Fibroblast of lung (primary cell): ENCODE results near the gene RAB44. TPM values are rescaled to one million over a fixed set of nuclear protein-coding genes. Genes with fewer than 3 reads are reported as not detected.

Experiments used
- DNase-seq, 2 donors: peaks; one replicate each; pipeline versions ENCODE4 v3.0.0 to v3.0.0-alpha.2; 2010; ENCODE audit warnings: low read depth in 2 of 2
- H2AFZ ChIP-seq: 2 replicates; pipeline ENCODE4 v1.5.1; 2012; ENCODE audit warnings: low read length, control low read depth, inconsistent platforms
- H3K27ac ChIP-seq: 2 replicates; pipeline ENCODE4 v1.5.1; 2011; ENCODE audit warnings: low read length, control low read depth; ENCODE audit not compliant: insufficient read depth
- H3K27me3 ChIP-seq: 2 replicates; pipeline ENCODE4 v1.5.1; 2011; ENCODE audit warnings: mild to moderate bottlenecking, low read length; ENCODE audit not compliant: control insufficient read depth, insufficient read depth
- H3K36me3 ChIP-seq: 2 replicates; pipeline ENCODE4 v1.5.1; 2011; ENCODE audit warnings: low read length; ENCODE audit not compliant: control insufficient read depth, insufficient read depth
- H3K4me1 ChIP-seq: 2 replicates; pipeline ENCODE4 v1.5.1; 2011; ENCODE audit warnings: low read length; ENCODE audit not compliant: control insufficient read depth, insufficient read depth; ENCODE audit errors: extremely low read depth
- H3K4me2 ChIP-seq: 2 replicates; pipeline ENCODE4 v1.5.1; 2011; ENCODE audit warnings: low read length, control low read depth; ENCODE audit not compliant: insufficient read depth; ENCODE audit errors: extremely low read depth
- H3K4me3 ChIP-seq, 4 experiments: fragments of 200-600 bp in 1 of 4; sonication (generic) in 1 of 4; replicated peaks in 1 of 4; 2 replicates each; pipeline ENCODE4 v1.5.1; 2011 to 2016; ENCODE audit warnings: low read length in 4 of 4, low read depth in 3 of 4, mild to moderate bottlenecking in 3 of 4, control low read depth in 2 of 4, inconsistent platforms in 1 of 4, mixed read lengths in 1 of 4; ENCODE audit not compliant: insufficient read depth in 1 of 4; ENCODE audit errors: control extremely low read depth in 1 of 4
- H3K79me2 ChIP-seq: 2 replicates; pipeline ENCODE4 v1.5.1; 2012; ENCODE audit warnings: mild to moderate bottlenecking, low read length, inconsistent platforms; ENCODE audit not compliant: control insufficient read depth, insufficient read depth
- H3K9ac ChIP-seq: 2 replicates; pipeline ENCODE4 v1.5.1; 2011; ENCODE audit warnings: mild to moderate bottlenecking, low read length, control low read depth; ENCODE audit not compliant: insufficient read depth
- H3K9me3 ChIP-seq: 2 replicates; pipeline ENCODE4 v1.5.1; 2012; ENCODE audit warnings: low read depth, low read length; ENCODE audit not compliant: control insufficient read depth, insufficient read depth
- H4K20me1 ChIP-seq: 2 replicates; pipeline ENCODE4 v1.5.1; 2011; ENCODE audit warnings: low read length; ENCODE audit not compliant: control insufficient read depth, insufficient read depth; ENCODE audit errors: extremely low read depth
- CTCF ChIP-seq, 2 donors: IDR thresholded peaks in 1 of 2; conservative IDR thresholded peaks in 1 of 2; 1 replicate in 1 of 2; 2 replicates in 1 of 2; pipeline ENCODE4 v1.5.1; 2011 to 2012; ENCODE audit warnings: low read length in 2 of 2, control low read depth in 1 of 2, inconsistent platforms in 1 of 2, low read depth in 1 of 2, mild to moderate bottlenecking in 1 of 2
- EZH2 ChIP-seq: IDR thresholded peaks from 2 replicates; pipeline ENCODE4 v1.5.1; 2012; ENCODE audit warnings: low read length, control low read depth, mild to moderate bottlenecking; ENCODE audit errors: missing control alignments
- polyA plus RNA-seq, 2 donors: library from polyadenylated mRNA; depleted of rRNA in 1 of 2; stranded (reverse) in 1 of 2; unstranded in 1 of 2; fragments of >200 nt; gene quantifications; 2 replicates each; pipeline ENCODE4 v1.2.1, GENCODE V29; 2011 to 2012; ENCODE audit warnings: missing spikeins in 1 of 2
- total RNA-seq: library from RNA; depleted of rRNA; stranded (reverse); fragments of >200 nt; gene quantifications from 2 replicates; pipeline ENCODE4 v1.2.1, GENCODE V29; 2014

The RAB44 gene
- total and polyA plus RNA-seq, 2 donors (not counting 1 experiment from before 2014, with no cell fraction given), result under 0.01 TPM; not detected in 1

DNA sequence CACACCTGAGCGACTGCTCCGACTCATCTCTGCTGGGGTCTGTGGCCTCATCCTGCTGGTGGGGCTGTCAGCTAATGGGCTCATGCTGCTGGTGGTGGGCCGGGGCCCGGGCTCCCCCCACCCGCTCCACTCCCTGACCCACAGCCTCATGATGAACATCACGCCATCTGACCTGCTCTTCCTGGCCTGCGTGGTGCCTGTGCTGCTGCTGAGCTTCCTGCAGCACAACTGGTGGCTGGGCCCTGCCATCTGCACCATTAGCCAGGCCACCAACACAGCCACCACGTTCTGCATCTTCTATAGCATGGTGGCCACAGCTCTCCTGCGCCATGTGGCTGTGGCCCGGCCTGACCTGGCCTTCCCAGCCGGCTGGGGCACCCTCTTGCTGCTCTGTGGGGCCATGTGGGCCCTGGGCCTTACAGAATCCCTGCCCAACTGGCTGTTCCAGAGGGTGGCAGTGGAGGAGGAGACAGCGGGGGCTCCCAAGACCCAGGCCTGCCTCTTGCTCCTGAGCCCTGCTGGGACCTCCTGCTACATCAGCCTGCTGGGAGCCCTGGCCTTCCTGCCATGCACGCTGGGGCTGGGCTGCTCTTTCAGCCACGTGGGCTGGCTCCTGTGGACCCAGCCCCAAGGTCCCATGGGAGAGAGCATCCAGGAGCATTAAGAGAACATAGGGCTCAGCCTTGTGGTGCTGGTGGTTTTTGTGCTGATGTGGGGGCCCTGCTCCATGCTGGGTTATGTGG lies 39.6 kb downstream of the RAB44 start:
- H2AFZ ChIP-seq, result no peak overlapping the region
- H3K9ac ChIP-seq, result no peak overlapping the region
- H4K20me1 ChIP-seq, result no peaks in the 10 kb centered on the region
- no peaks in the 10 kb centered on the region for H3K27me3 ChIP-seq
- H3K36me3 ChIP-seq, result no peaks in the 10 kb centered on the region
- no peaks in the 10 kb centered on the region for H3K9me3 ChIP-seq
- H3K4me2 ChIP-seq, result no peak overlapping the region
- DNase-seq, result no peak
- no peak overlapping the region for H3K4me3 ChIP-seq
- no peaks in the 10 kb centered on the region for H3K79me2 ChIP-seq
- peaks cover 11% of the 10 kb centered on the region for H3K4me1 ChIP-seq
- H3K27ac ChIP-seq, result no peak overlapping the region
- TF ChIP-seq EZH2 (no peak), CTCF (conservative IDR thresholded peaks at IDR 0.05 in 1 of 2, IDR thresholded peaks at IDR 0.05 in 1 of 2; ENCODE audit: low read depth in 1 of 2, low read length in 2 of 2) (no peak)

DNA sequence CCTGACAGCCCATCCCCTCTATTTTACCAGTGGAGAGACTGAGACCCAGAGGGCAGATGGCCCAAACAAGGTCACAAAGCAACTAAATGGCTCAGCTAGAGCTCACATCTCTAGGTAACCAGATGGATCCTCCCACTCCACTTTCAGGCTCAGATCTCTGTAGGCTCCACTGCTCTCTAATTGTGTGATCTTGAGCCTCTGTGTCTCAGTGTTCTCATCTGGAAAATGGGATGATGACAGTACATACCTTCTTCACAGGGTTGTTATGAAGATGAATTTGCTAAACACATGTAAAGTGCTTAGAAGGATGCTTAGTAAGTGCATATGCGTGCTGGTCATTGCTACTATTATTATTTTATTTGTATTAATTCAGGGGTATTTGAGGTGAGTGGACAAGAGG lies 40.5 kb downstream of the RAB44 start:
- Histone ChIP-seq H3K9ac (no peak overlapping the region), H3K27ac (no peak overlapping the region), H3K4me3 (no peak overlapping the region), H2AFZ (no peak overlapping the region), H4K20me1 (no peaks in the 10 kb centered on the region), H3K4me2 (no peak overlapping the region), H3K27me3 (no peaks in the 10 kb centered on the region), H3K36me3 (no peaks in the 10 kb centered on the region), H3K79me2 (no peaks in the 10 kb centered on the region), H3K9me3 (no peaks in the 10 kb centered on the region), H3K4me1 (peaks cover 11% of the 10 kb centered on the region)
- DNase-seq, result no peak
- TF ChIP-seq EZH2, result no peak
- no peak for TF ChIP-seq CTCF (conservative IDR thresholded peaks at IDR 0.05 in 1 of 2, IDR thresholded peaks at IDR 0.05 in 1 of 2; ENCODE audit: low read depth in 1 of 2, low read length in 2 of 2)

DNA sequence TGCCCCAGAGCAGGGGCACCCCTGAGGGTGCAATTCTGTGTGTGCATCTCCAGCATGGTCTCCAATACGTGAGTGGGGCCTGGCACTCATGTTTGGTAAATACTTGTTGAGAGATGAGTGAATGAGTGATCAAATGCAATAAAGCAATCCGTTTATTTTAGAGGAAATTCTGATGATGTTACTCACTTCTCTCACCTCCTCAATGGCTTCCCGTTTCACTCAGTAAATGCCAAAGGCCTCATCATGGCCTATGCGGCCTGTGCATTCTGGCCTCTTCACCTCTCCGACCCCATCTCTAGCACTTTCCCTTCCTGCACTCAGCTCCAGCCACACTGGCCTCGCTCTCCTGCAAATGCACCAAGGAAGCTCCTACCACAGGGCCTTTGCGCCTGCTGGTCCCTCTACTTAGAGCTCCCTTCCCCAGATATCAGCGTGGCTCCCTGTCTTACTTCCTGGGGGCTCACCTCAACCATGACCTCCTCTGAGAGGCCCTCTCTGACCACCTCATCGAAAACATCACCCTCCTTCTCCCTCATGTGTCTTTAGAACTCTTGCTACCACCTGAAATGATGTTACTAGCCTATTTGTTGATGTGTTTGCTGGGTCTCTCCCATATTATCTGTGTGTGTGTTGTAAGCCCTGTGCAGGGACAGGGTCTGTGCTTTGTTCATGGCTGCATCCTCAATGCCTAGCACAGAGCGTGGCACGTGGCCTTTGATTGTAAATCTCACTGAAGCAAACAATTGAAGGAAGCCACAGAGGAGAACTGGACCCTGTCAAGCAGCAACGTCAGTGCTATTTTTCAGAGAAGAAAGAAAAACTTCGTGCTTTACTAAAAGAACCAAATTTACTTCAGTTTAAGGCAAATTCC lies 42.6 kb downstream of the RAB44 start:
- Histone ChIP-seq H3K4me3 (no peak overlapping the region), H3K9ac (no peak overlapping the region), H3K27me3 (no peaks in the 10 kb centered on the region), H4K20me1 (no peaks in the 10 kb centered on the region), H3K27ac (no peak overlapping the region), H3K9me3 (no peaks in the 10 kb centered on the region), H3K36me3 (no peaks in the 10 kb centered on the region), H3K79me2 (no peaks in the 10 kb centered on the region), H3K4me2 (no peak overlapping the region), H2AFZ (no peak overlapping the region), H3K4me1 (peaks cover 7% of the 10 kb centered on the region)
- TF ChIP-seq CTCF (conservative IDR thresholded peaks at IDR 0.05 in 1 of 2, IDR thresholded peaks at IDR 0.05 in 1 of 2; ENCODE audit: low read depth in 1 of 2, low read length in 2 of 2) (no peak), EZH2 (no peak)
- DNase-seq, result no peak
